NCI-H1694 (cell line): ENCODE results near the gene SOS1.
"Not testable (repeated sequence)": the region's sequence is repeated elsewhere in the genome, so short reads cannot be mapped to it uniquely, and the experiment has no call there.

Source experiments
- DNase-seq: peaks from one replicate; lab custom pipeline; 2025; lab: John Stamatoyannopoulos, UW

The SOS1 gene

GRCh38 chr2:38968021-38968420, 152.8 kb downstream of the SOS1 start:
- DNase-seq: no peak

GRCh38 chr2:38966678-38967077, 154.2 kb downstream of the SOS1 start:
- no peak for DNase-seq

- no peak for DNase-seq
Measured at GRCh38 chr2:38966006-38966405, 154.8 kb downstream of the SOS1 start.

GRCh38 chr2:38960609-38961320, 160.1 kb downstream of the SOS1 start:
- DNase-seq: no peak

GRCh38 chr2:38959938-38960608, 160.8 kb downstream of the SOS1 start:
- no peak for DNase-seq

GRCh38 chr2:38959466-38959865, 161.4 kb downstream of the SOS1 start:
- DNase-seq: no peak

- DNase-seq: no peak
Measured at GRCh38 chr2:38957972-38958371, 162.9 kb downstream of the SOS1 start.

- DNase-seq: no peak
Measured at GRCh38 chr2:38951766-38952165, 169.1 kb downstream of the SOS1 start.

GRCh38 chr2:38948995-38949394, 171.9 kb downstream of the SOS1 start:
- DNase-seq: no peak

- DNase-seq: no peak
Measured at GRCh38 chr2:38948387-38948882, 172.4 kb downstream of the SOS1 start.

GRCh38 chr2:38947241-38948239, 173.3 kb downstream of the SOS1 start:
- DNase-seq: peak; percentile 86

GRCh38 chr2:38945911-38946310, 174.9 kb downstream of the SOS1 start:
- DNase-seq: no peak

- DNase-seq: no peak
Measured at GRCh38 chr2:38945372-38945771, 175.5 kb downstream of the SOS1 start.

GRCh38 chr2:38943784-38944183, 177.1 kb downstream of the SOS1 start:
- no peak for DNase-seq

GRCh38 chr2:38940746-38941145, 180.1 kb downstream of the SOS1 start:
- no peak for DNase-seq

- no peak for DNase-seq
Measured at GRCh38 chr2:38937548-38937947, 183.3 kb downstream of the SOS1 start.

GRCh38 chr2:38936516-38936915, 184.3 kb downstream of the SOS1 start:
- DNase-seq: not testable (repeated sequence)

GRCh38 chr2:38935568-38936172, 185.2 kb downstream of the SOS1 start:
- DNase-seq: no peak

GRCh38 chr2:38934742-38935141, 186.1 kb downstream of the SOS1 start:
- DNase-seq: no peak

- DNase-seq: peak; percentile 65
Measured at GRCh38 chr2:38933653-38934052, 187.2 kb downstream of the SOS1 start.

GRCh38 chr2:38932586-38932985, 188.3 kb downstream of the SOS1 start:
- DNase-seq: no peak
